Measurements from ENCODE around the gene CHMP5.

GRCh38 chr9:33309903-33310302 lies 45.1 kb downstream of the CHMP5 start:
- TF ChIP-seq POU6F1 (CRISPR knock-in tag; IDR thresholded peaks at IDR 0.05; ENCODE audit: borderline replicate concordance, low read depth): no peak
- TF ChIP-seq SNAI2 (CRISPR knock-in tag; IDR thresholded peaks at IDR 0.05): no peak
- TF ChIP-seq CSRNP3 (CRISPR knock-in tag; IDR thresholded peaks at IDR 0.05): no peak
